DND-41 (cell line): ENCODE results near the gene CRISPLD2.

Experiments used
- EZH2 ChIP-seq: IDR thresholded peaks from 3 replicates; pipeline ENCODE4 v1.6.1; 2012; ENCODE audit warnings: borderline replicate concordance, low read depth, mild to moderate bottlenecking, moderate library complexity, low read length, inconsistent platforms; ENCODE audit not compliant: severe bottlenecking
- TF ChIP-seq, protein P1 (sequence below): IDR thresholded peaks from 2 replicates; pipeline ENCODE4 v1.5.1; 2012; ENCODE audit warnings: borderline replicate concordance, low read length, moderate library complexity, mild to moderate bottlenecking; ENCODE audit not compliant: poor library complexity, severe bottlenecking; ENCODE audit errors: extremely low read depth

- TF ChIP-seq, protein P1, sequence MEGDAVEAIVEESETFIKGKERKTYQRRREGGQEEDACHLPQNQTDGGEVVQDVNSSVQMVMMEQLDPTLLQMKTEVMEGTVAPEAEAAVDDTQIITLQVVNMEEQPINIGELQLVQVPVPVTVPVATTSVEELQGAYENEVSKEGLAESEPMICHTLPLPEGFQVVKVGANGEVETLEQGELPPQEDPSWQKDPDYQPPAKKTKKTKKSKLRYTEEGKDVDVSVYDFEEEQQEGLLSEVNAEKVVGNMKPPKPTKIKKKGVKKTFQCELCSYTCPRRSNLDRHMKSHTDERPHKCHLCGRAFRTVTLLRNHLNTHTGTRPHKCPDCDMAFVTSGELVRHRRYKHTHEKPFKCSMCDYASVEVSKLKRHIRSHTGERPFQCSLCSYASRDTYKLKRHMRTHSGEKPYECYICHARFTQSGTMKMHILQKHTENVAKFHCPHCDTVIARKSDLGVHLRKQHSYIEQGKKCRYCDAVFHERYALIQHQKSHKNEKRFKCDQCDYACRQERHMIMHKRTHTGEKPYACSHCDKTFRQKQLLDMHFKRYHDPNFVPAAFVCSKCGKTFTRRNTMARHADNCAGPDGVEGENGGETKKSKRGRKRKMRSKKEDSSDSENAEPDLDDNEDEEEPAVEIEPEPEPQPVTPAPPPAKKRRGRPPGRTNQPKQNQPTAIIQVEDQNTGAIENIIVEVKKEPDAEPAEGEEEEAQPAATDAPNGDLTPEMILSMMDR: no peak
- TF ChIP-seq EZH2: no peak
Observed at GRCh38 chr16:84853534-84853933, 33.7 kb downstream of the CRISPLD2 start.
